ENCODE data around the gene FLT1.

FLT1 gene

DNA sequence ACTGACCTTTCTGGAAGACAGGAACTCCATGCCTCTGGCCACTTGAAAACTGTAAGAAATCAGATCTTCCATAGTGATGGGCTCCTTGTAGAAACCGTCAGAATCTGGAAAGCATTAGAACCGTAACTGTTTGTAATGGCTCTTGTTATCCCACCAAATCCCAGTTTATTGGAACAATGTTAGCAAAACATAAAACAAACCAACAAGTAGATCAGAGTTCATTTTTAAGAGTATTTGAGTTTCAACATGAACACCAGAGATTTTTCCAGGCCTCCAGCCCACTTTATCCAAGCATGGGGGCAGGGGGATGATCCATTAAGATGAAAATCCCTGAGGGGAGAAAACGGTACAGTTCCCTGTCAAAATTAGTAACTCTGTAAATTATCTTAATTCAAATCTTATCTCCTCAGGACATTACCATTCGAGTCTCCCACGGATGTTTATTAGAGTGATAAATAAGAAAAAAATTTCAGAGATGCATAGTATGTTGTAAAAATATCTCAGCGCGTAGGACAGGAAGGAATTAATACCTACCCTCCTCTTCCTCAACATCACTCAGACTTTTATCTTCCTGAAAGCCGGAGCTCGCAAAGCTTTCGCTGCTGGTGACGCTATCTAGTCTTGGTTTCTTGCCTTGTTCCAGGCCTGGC is 172.5 kb downstream of the FLT1 start:
- Histone ChIP-seq H3K36me3 (ENCODE audit: control insufficient read depth, insufficient read depth, low read length) (no peaks in the 10 kb centered on the region), H3K27ac (ENCODE audit: insufficient read depth, low read depth, low read length, poor library complexity, severe bottlenecking) (no peak overlapping the region), H3K4me1 (ENCODE audit: control insufficient read depth, insufficient read depth, low read length) (no peaks in the 10 kb centered on the region), H3K9me3 (ENCODE audit: control insufficient read depth, low read length) (no peaks in the 10 kb centered on the region), H3K4me3 (ENCODE audit: insufficient read depth, low read depth, low read length) (no peak overlapping the region), H3K27me3 (ENCODE audit: control insufficient read depth, insufficient read depth, low read length, poor library complexity, severe bottlenecking) (no peaks in the 10 kb centered on the region)
- WGBS, 2 experiments, result 95 to 98% methylated on average over 8 to 9 of the region's 11 CpGs

- no peaks in the 10 kb centered on the region for H3K27me3 ChIP-seq (ENCODE audit: control insufficient read depth, insufficient read depth, low read length, poor library complexity, severe bottlenecking)
- H3K4me1 ChIP-seq (ENCODE audit: control insufficient read depth, insufficient read depth, low read length), result no peaks in the 10 kb centered on the region
- WGBS, 2 experiments, result 88 to 98% methylated on average over 2 of the region's 2 CpGs
- H3K36me3 ChIP-seq (ENCODE audit: control insufficient read depth, insufficient read depth, low read length), result no peaks in the 10 kb centered on the region
- no peak overlapping the region for H3K27ac ChIP-seq (ENCODE audit: insufficient read depth, low read depth, low read length, poor library complexity, severe bottlenecking)
- H3K9me3 ChIP-seq (ENCODE audit: control insufficient read depth, low read length), result no peaks in the 10 kb centered on the region
- no peak overlapping the region for H3K4me3 ChIP-seq (ENCODE audit: insufficient read depth, low read depth, low read length)
Observed at GRCh38 chr13:28321756-28322155, 173.2 kb downstream of the FLT1 start.

- Histone ChIP-seq H3K36me3 (ENCODE audit: control insufficient read depth, insufficient read depth, low read length) (no peaks in the 10 kb centered on the region), H3K4me3 (ENCODE audit: insufficient read depth, low read depth, low read length) (no peak overlapping the region), H3K4me1 (ENCODE audit: control insufficient read depth, insufficient read depth, low read length) (peaks cover 5% of the 10 kb centered on the region), H3K27me3 (ENCODE audit: control insufficient read depth, insufficient read depth, low read length, poor library complexity, severe bottlenecking) (no peaks in the 10 kb centered on the region), H3K27ac (ENCODE audit: insufficient read depth, low read depth, low read length, poor library complexity, severe bottlenecking) (no peak overlapping the region), H3K9me3 (ENCODE audit: control insufficient read depth, low read length) (no peaks in the 10 kb centered on the region)
- WGBS, 2 experiments, result 85 to 87% methylated on average over 11 of the region's 11 CpGs
Observed at GRCh38 chr13:28320884-28321574, 173.9 kb downstream of the FLT1 start.

GRCh38 chr13:28320209-28320608 is 174.7 kb downstream of the FLT1 start:
- 90 to 92% methylated on average over 6 of the region's 6 CpGs for WGBS, 2 experiments
- H3K36me3 ChIP-seq (ENCODE audit: control insufficient read depth, insufficient read depth, low read length), result no peaks in the 10 kb centered on the region
- H3K9me3 ChIP-seq (ENCODE audit: control insufficient read depth, low read length), result no peaks in the 10 kb centered on the region
- H3K27me3 ChIP-seq (ENCODE audit: control insufficient read depth, insufficient read depth, low read length, poor library complexity, severe bottlenecking), result no peaks in the 10 kb centered on the region
- H3K4me3 ChIP-seq (ENCODE audit: insufficient read depth, low read depth, low read length), result no peak overlapping the region
- H3K27ac ChIP-seq (ENCODE audit: insufficient read depth, low read depth, low read length, poor library complexity, severe bottlenecking), result no peak overlapping the region
- H3K4me1 ChIP-seq (ENCODE audit: control insufficient read depth, insufficient read depth, low read length), result peaks cover 7% of the 10 kb centered on the region

GRCh38 chr13:28319528-28319927 is 175.4 kb downstream of the FLT1 start:
- Histone ChIP-seq H3K4me1 (ENCODE audit: control insufficient read depth, insufficient read depth, low read length) (peaks cover 7% of the 10 kb centered on the region), H3K27ac (ENCODE audit: insufficient read depth, low read depth, low read length, poor library complexity, severe bottlenecking) (no peak overlapping the region), H3K36me3 (ENCODE audit: control insufficient read depth, insufficient read depth, low read length) (no peaks in the 10 kb centered on the region), H3K27me3 (ENCODE audit: control insufficient read depth, insufficient read depth, low read length, poor library complexity, severe bottlenecking) (no peaks in the 10 kb centered on the region), H3K9me3 (ENCODE audit: control insufficient read depth, low read length) (no peaks in the 10 kb centered on the region), H3K4me3 (ENCODE audit: insufficient read depth, low read depth, low read length) (no peak overlapping the region)
- WGBS, 2 experiments, result 94 to 97% methylated on average over 5 of the region's 5 CpGs

DNA sequence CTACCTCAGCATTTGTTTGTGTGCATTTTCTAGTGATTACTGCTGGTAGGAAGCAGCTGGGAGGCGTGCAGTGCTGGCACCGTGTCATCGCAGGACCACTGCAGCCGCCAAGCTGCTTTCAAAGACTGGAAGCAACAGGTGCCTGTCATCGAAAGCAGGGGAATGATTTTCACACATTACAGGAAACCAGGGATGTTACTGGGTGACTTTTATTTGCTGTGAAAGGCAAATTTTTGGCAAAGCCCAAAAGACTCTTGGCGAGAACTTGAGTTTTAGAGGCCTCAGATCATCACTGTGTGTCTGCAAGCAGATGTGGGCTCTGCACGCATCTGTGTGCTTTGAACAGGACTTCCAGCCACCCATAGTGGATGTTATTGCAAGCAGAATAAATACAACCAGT is 176.4 kb downstream of the FLT1 start:
- 92 to 95% methylated on average over 7 of the region's 7 CpGs for WGBS, 2 experiments
- no peak overlapping the region for H3K27ac ChIP-seq (ENCODE audit: insufficient read depth, low read depth, low read length, poor library complexity, severe bottlenecking)
- H3K4me1 ChIP-seq (ENCODE audit: control insufficient read depth, insufficient read depth, low read length), result peaks cover 7% of the 10 kb centered on the region
- no peaks in the 10 kb centered on the region for H3K27me3 ChIP-seq (ENCODE audit: control insufficient read depth, insufficient read depth, low read length, poor library complexity, severe bottlenecking)
- H3K9me3 ChIP-seq (ENCODE audit: control insufficient read depth, low read length), result no peaks in the 10 kb centered on the region
- no peak overlapping the region for H3K4me3 ChIP-seq (ENCODE audit: insufficient read depth, low read depth, low read length)
- no peaks in the 10 kb centered on the region for H3K36me3 ChIP-seq (ENCODE audit: control insufficient read depth, insufficient read depth, low read length)

DNA sequence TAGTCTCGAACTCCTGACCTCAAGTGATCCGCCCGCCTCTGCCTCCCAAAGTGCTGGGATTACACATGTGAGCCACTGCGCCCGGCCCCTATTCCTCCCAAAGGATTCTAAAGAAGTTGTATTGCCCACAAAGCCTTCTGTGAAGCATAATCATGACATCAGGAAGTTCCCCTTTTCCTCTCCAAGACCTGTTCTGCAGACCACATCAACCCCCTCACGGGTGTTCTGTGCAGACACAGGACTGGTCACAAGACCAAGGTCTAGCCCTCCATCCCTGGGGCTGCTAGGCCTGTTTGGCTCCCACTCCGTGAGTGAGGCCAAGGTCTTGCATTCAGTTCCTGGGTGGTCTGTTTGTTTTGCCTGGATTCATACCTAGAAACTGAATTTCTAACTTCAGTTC is 178.1 kb downstream of the FLT1 start:
- WGBS, 2 experiments, result 91 to 94% methylated on average over 7 of the region's 7 CpGs

DNA sequence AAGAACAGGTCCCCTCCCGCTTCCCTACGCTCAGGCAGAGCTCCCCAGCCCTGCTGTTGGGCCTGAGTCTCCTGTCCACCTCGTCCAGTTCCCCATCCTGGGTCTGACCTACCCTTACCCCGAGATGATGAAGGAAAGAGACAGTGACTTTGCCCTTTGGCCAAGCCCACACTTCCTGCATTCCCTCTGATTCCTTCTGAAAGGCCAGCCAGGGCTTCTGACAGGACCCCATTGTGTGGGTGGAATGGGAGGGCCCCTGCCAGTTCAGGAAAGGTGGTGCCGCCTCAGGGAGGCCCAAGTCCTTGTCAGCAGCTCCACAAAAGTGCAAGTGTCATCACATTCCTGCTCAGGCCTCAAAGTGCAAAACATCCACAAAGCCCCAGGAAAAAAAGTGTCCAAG is 178.8 kb downstream of the FLT1 start:
- no peak overlapping the region for H3K27ac ChIP-seq (ENCODE audit: insufficient read depth, low read depth, low read length, poor library complexity, severe bottlenecking)
- 66 to 68% methylated on average over 5 of the region's 5 CpGs for WGBS, 2 experiments

More for the DNA sequence above, 178.1 kb downstream of the FLT1 start:
- no peaks in the 10 kb centered on the region for H3K9me3 ChIP-seq (ENCODE audit: control insufficient read depth, low read length)
- H3K36me3 ChIP-seq (ENCODE audit: control insufficient read depth, insufficient read depth, low read length), result no peaks in the 10 kb centered on the region
- peaks cover 7% of the 10 kb centered on the region for H3K4me1 ChIP-seq (ENCODE audit: control insufficient read depth, insufficient read depth, low read length)
- no peak overlapping the region for H3K27ac ChIP-seq (ENCODE audit: insufficient read depth, low read depth, low read length, poor library complexity, severe bottlenecking)
- no peaks in the 10 kb centered on the region for H3K27me3 ChIP-seq (ENCODE audit: control insufficient read depth, insufficient read depth, low read length, poor library complexity, severe bottlenecking)
- H3K4me3 ChIP-seq (ENCODE audit: insufficient read depth, low read depth, low read length), result no peak overlapping the region

GRCh38 chr13:28314879-28315278 is 180.0 kb downstream of the FLT1 start:
- Histone ChIP-seq H3K4me1 (ENCODE audit: control insufficient read depth, insufficient read depth, low read length) (peaks cover 7% of the 10 kb centered on the region), H3K27me3 (ENCODE audit: control insufficient read depth, insufficient read depth, low read length, poor library complexity, severe bottlenecking) (no peaks in the 10 kb centered on the region), H3K27ac (ENCODE audit: insufficient read depth, low read depth, low read length, poor library complexity, severe bottlenecking) (no peak overlapping the region), H3K9me3 (ENCODE audit: control insufficient read depth, low read length) (no peaks in the 10 kb centered on the region), H3K36me3 (ENCODE audit: control insufficient read depth, insufficient read depth, low read length) (no peaks in the 10 kb centered on the region), H3K4me3 (ENCODE audit: insufficient read depth, low read depth, low read length) (no peak overlapping the region)
- WGBS, 2 experiments, result 94 to 96% methylated on average over 6 of the region's 6 CpGs

More for the DNA sequence above, 178.8 kb downstream of the FLT1 start:
- no peak overlapping the region for H3K4me3 ChIP-seq (ENCODE audit: insufficient read depth, low read depth, low read length)
- no peaks in the 10 kb centered on the region for H3K36me3 ChIP-seq (ENCODE audit: control insufficient read depth, insufficient read depth, low read length)
- no peaks in the 10 kb centered on the region for H3K27me3 ChIP-seq (ENCODE audit: control insufficient read depth, insufficient read depth, low read length, poor library complexity, severe bottlenecking)
- no peaks in the 10 kb centered on the region for H3K9me3 ChIP-seq (ENCODE audit: control insufficient read depth, low read length)
- H3K4me1 ChIP-seq (ENCODE audit: control insufficient read depth, insufficient read depth, low read length), result peaks cover 7% of the 10 kb centered on the region

- Histone ChIP-seq H3K27me3 (ENCODE audit: control insufficient read depth, insufficient read depth, low read length, poor library complexity, severe bottlenecking) (no peaks in the 10 kb centered on the region), H3K36me3 (ENCODE audit: control insufficient read depth, insufficient read depth, low read length) (no peaks in the 10 kb centered on the region), H3K4me3 (ENCODE audit: insufficient read depth, low read depth, low read length) (no peak overlapping the region), H3K9me3 (ENCODE audit: control insufficient read depth, low read length) (no peaks in the 10 kb centered on the region), H3K4me1 (ENCODE audit: control insufficient read depth, insufficient read depth, low read length) (peaks cover 7% of the 10 kb centered on the region), H3K27ac (ENCODE audit: insufficient read depth, low read depth, low read length, poor library complexity, severe bottlenecking) (no peak overlapping the region)
- WGBS, 2 experiments, result 89 to 91% methylated on average over 5 to 6 of the region's 6 CpGs
Observed at GRCh38 chr13:28313579-28313978, 181.3 kb downstream of the FLT1 start.

Measured in ectodermal cell (in vitro differentiated cells).